Stimulated activated CD4-positive, alpha-beta T cell treated with anti-CD3 and anti-CD28 coated beads, Interleukin-15, amount 100 ng/mL, for 48 hours (primary cell): ENCODE measurements around the gene CADPS.

Source experiments
- DNase-seq, 2 donors: peaks; one replicate each; pipeline ENCODE4 v3.0.0-alpha.2; 2020; ENCODE audit warnings: low read depth in 2 of 2

CADPS gene

GRCh38 chr3:62521464-62522105 is 353.6 kb downstream of the CADPS start:
- no peak for DNase-seq

- DNase-seq: no peak
Measured at GRCh38 chr3:62503516-62503915, 371.7 kb downstream of the CADPS start.

- DNase-seq: no peak
Measured at GRCh38 chr3:62502315-62503300, 372.6 kb downstream of the CADPS start.

- DNase-seq: no peak
Measured at GRCh38 chr3:62501289-62501668, 373.9 kb downstream of the CADPS start.

- DNase-seq: no peak
Measured at GRCh38 chr3:62500556-62501288, 374.5 kb downstream of the CADPS start.

- no peak for DNase-seq
Measured at GRCh38 chr3:62497156-62497555, 378.1 kb downstream of the CADPS start.

GRCh38 chr3:62496503-62496902 is 378.7 kb downstream of the CADPS start:
- DNase-seq: no peak

GRCh38 chr3:62493109-62493801 is 382.0 kb downstream of the CADPS start:
- DNase-seq: no peak

- no peak for DNase-seq
Measured at GRCh38 chr3:62482961-62483360, 392.3 kb downstream of the CADPS start.

- DNase-seq: no peak
Measured at GRCh38 chr3:62481962-62482361, 393.3 kb downstream of the CADPS start.

- no peak for DNase-seq
Measured at GRCh38 chr3:62480056-62480455, 395.2 kb downstream of the CADPS start.

GRCh38 chr3:62479326-62479725 is 395.9 kb downstream of the CADPS start:
- no peak for DNase-seq

- DNase-seq: no peak
Measured at GRCh38 chr3:62475306-62475705, 399.9 kb downstream of the CADPS start.

GRCh38 chr3:62467966-62468722 is 407.1 kb downstream of the CADPS start:
- no peak for DNase-seq

- no peak for DNase-seq
Measured at GRCh38 chr3:62462788-62463187, 412.4 kb downstream of the CADPS start.

GRCh38 chr3:62462104-62462762 is 413.0 kb downstream of the CADPS start:
- DNase-seq: no peak

GRCh38 chr3:62454916-62455315 is 420.3 kb downstream of the CADPS start:
- DNase-seq: no peak

GRCh38 chr3:62453448-62453847 is 421.8 kb downstream of the CADPS start:
- DNase-seq: no peak

GRCh38 chr3:62451211-62451887 is 423.9 kb downstream of the CADPS start:
- DNase-seq: no peak
